ENCODE measurements around the gene CLMP.

DNA sequence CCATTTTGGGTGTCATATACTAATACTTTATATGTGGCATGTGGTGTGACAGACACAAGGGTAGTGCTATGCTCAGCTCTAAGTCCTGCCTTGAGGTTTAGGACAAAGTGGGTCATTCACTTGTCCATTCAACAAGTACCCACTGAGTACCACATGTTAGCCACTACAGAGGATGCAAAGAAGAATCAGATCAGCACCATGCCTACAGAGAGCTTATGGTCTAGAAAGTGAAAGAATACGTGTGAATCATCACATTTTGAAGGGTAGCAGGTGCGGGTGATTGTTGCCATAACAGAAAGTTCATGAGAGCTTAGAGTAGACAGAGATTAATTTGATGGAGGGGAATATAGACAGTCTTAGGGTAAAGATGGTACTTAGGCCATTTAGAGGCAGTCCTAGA lies 18.3 kb downstream of the CLMP start:
- TF ChIP-seq POLR2AphosphoS5 (IDR thresholded peaks at IDR 0.05; ENCODE audit: low read depth, low read length) (no peak), POLR2A (IDR thresholded peaks at IDR 0.05; ENCODE audit: low read depth, low read length) (no peak), TAF1 (IDR thresholded peaks at IDR 0.05; ENCODE audit: borderline replicate concordance, low read depth, low read length) (no peak)
